GM12891 (cell line): ENCODE data around the gene DBH.

Experiments
- POLR2A ChIP-seq: IDR thresholded peaks from 2 replicates; pipeline ENCODE4 v1.6.1; 2011; ENCODE audit warnings: low read depth, low read length, control low read depth
- POLR2AphosphoS5 ChIP-seq: IDR thresholded peaks from 2 replicates; pipeline ENCODE4 v1.6.1; 2011; ENCODE audit warnings: low read depth, low read length, control low read depth
- POU2F2 ChIP-seq: IDR thresholded peaks from 2 replicates; pipeline ENCODE4 v1.6.1; 2011; ENCODE audit warnings: low read depth, mild to moderate bottlenecking, control low read depth, low read length, moderate library complexity
- TAF1 ChIP-seq: IDR thresholded peaks from 2 replicates; pipeline ENCODE4 v1.6.1; 2011; ENCODE audit warnings: low read depth, low read length, control low read depth

GRCh38 chr9:133642708-133643361, 6.7 kb downstream of the DBH start:
- TF ChIP-seq TAF1 (no peak), POLR2AphosphoS5 (no peak), POLR2A (no peak), POU2F2 (no peak)
